D721Med (cell line): ENCODE data around the gene GPR107.

Source experiments
- DNase-seq: peaks from one replicate; pipeline ENCODE4 v3.0.0; 2011; ENCODE audit warnings: low spot score; ENCODE audit not compliant: insufficient read length
- FAIRE-seq: peaks from 2 replicates; lab custom pipeline; 2011; peaks lifted over from hg19 to GRCh38; lab: Jason Lieb, UNC
- TF ChIP-seq, protein P1 (sequence below): IDR thresholded peaks from 2 replicates; pipeline ENCODE4 v1.5.1; 2012; ENCODE audit warnings: mild to moderate bottlenecking, control low read depth; ENCODE audit not compliant: insufficient read depth; ENCODE audit errors: missing control alignments

GPR107 gene

DNA sequence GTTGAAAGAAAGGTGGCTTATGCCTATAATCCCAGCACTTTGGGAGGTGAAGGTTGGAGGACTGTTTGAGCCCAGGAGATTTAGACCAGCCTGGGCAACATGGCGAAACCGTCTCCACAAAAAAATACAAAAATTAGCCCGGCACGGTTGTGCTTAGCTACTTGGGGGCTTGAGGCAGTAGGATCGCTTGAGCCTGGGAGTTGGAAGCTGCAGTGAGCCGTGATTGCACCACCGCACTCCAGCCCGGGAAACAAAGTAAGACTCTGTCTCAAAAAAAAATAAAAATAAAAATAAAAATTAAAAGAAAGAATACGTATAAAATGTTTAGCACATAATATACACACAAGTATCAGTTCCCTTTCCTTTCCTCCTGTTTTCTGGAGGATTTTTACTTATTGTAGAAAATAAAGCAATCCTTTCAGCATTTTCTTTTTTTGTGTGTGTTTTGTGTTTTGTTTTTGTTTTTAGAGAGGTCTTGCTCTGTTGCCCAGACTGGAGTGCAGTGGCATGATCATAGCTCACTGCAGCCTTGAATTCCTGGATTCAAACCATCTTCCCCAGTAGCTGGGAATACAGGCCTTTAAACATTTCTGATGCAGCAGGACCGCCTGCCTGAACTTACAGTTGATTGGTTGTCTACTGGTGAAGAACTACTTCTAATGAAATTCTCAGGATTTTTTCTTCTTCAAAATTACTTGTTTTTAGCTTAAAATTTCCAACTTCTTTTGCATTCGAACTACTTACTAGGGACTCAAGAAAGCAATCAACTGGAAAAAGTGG lies 4.1 kb upstream of the GPR107 start:
- DNase-seq (no peak), FAIRE-seq (no peak)
- TF ChIP-seq, protein P1, sequence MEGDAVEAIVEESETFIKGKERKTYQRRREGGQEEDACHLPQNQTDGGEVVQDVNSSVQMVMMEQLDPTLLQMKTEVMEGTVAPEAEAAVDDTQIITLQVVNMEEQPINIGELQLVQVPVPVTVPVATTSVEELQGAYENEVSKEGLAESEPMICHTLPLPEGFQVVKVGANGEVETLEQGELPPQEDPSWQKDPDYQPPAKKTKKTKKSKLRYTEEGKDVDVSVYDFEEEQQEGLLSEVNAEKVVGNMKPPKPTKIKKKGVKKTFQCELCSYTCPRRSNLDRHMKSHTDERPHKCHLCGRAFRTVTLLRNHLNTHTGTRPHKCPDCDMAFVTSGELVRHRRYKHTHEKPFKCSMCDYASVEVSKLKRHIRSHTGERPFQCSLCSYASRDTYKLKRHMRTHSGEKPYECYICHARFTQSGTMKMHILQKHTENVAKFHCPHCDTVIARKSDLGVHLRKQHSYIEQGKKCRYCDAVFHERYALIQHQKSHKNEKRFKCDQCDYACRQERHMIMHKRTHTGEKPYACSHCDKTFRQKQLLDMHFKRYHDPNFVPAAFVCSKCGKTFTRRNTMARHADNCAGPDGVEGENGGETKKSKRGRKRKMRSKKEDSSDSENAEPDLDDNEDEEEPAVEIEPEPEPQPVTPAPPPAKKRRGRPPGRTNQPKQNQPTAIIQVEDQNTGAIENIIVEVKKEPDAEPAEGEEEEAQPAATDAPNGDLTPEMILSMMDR, result no peak

- DNase-seq (no peak), FAIRE-seq (no peak)
- TF ChIP-seq, protein P1, result no peak
Observed at GRCh38 chr9:130050462-130050861, 3.2 kb upstream of the GPR107 start.

DNA sequence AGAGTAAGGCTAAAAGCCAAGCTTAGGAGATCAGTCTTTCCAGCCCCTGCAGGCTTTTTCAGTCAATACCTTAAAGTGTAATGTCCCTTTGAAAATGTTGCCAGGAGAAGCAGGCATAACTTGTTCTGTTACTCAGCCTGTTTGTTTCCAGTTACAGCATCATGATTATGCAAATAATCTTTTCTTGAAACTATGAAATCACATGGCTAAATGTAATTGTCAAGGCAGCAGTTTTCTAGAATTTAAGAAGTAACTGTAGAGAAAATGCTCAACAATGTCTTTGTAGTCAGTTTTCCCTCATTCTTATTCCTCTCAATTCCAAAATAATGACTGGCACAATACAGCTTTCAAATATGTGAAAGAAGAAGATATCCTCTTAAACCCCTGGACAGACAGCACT lies 1.9 kb upstream of the GPR107 start:
- FAIRE-seq, result no peak
- DNase-seq, result no peak
- TF ChIP-seq, protein P1, result no peak

GRCh38 chr9:130053109-130053503 lies 600 bp upstream of the GPR107 start:
- no peak for DNase-seq
- TF ChIP-seq, protein P1, result no peak
- FAIRE-seq, result no peak

DNA sequence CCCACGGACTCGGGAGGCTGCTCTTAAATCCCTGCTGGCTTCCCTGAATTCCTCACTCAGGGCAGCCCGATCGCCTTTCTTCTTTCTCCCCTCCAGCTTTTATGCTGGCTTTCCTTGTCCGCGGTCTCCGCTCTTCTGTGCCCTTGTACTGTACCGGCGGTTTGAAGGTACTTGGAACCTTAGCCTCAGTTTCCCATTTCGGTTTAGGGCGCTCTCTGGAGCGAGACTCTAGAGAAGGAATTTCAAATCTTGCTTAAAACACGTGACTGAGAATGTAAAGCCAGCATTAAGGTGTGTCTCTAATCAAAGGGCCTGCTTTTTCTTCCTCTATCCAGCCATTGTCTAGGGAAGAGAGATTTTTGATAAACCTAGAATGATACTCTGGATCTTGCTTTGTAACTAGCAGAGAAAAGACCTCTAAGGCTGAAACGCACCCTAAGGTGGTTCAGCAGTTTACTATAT lies 650 bp downstream of the GPR107 start:
- TF ChIP-seq, protein P1, result no peak
- FAIRE-seq (no peak), DNase-seq (no peak)

DNA sequence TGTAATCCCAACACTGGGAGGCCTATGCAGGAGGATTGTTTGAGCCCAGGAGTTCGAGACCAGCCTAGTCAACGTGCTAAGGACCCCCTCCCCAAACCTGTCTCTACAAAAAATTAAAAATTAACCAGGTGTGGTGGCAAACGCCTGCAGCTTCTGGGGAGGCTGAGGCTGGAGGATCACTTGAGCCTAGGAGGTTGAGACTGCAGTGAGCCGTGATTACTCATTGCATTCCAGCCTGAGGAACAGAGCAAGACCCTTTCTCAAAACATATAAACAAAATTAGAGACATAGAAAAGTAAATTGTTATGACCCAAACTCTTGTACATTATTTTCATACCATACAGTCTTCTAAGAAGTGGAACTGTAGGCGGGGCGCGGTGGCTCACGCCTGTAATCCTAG lies 1.1 kb downstream of the GPR107 start:
- FAIRE-seq (no peak), DNase-seq (no peak)

More for the DNA sequence above, 1.1 kb downstream of the GPR107 start:
- TF ChIP-seq, protein P1, result no peak
